Measurements from ENCODE around the gene PI4KB. TPM values are rescaled to one million over a fixed set of nuclear protein-coding genes. Genes with fewer than 3 reads are reported as not detected.
A peak's percentile ranks its signal among the peaks of the same experiment; 100 is the strongest.

The PI4KB gene
- total RNA-seq, 1 experiment from 2014 or later, result 45.1 TPM

DNA sequence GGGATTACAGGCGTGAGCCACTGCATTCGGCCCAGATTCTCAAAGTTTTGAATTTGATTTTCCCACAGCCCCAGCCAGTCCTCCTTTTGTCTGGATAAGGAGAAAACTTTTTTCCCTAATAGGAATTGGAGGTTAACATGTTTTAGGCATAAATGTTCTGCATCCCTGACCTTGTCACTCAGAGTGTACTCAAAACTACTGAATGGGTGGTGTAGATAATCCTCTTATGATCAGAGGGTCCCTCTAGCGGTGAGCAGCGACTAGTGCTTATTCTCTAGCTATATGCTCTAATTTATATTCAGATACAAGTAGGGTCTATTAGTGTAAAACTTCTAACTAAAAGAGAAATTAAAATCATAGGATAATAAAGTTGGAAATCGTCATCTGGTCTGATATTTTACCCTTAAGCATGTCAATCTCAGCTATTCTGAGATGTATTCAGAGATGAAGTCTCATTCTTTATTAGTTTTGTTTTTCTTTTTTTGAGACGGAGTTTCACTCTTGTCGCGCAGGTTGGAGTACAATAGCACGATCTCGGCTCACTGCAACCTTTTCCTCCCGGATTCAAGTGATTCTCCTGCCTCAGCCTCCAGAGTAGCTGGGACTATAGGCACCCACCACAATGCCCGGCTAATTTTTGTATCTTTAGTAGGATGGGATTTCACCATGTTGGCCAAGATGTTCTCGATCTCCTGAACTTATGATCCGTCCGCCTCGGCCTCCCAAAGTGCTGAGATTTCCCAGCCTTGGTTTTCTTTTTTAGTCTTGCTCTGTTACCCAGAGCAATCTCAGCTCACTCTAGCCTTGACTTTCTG is 75.4 kb downstream of the PI4KB start:
- Histone ChIP-seq H2AFZ (ENCODE audit: low read depth, low read length, poor library complexity, severe bottlenecking) (no peak overlapping the region), H4K20me1 (ENCODE audit: insufficient read depth) (no peaks in the 10 kb centered on the region), H3K9ac (ENCODE audit: low read length) (no peak overlapping the region), H3K9me2 (ENCODE audit: insufficient read depth) (no peaks in the 10 kb centered on the region), H3K4me2 (ENCODE audit: low read length) (no peak overlapping the region), H3K79me2 (ENCODE audit: insufficient read depth, low read length) (peaks cover 22% of the 10 kb centered on the region), H3K9me3 (ENCODE audit: control insufficient read depth in 1 of 2, insufficient read depth in 1 of 2, low read depth in 1 of 2, low read length in 2 of 2) (no peaks in the 10 kb centered on the region), H3K27ac (ENCODE audit: low read depth, low read length) (no peak overlapping the region), H3K4me1 (ENCODE audit: control insufficient read depth in 1 of 2, insufficient read depth in 2 of 2, low read length in 2 of 2) (peaks cover 7 to 12% of the 10 kb centered on the region in 2 experiments; a peak in 3 of 4 replicates), H3K27me3 (ENCODE audit: insufficient read depth, low read length) (no peaks in the 10 kb centered on the region), H3K36me3 (ENCODE audit: control insufficient read depth in 1 of 2, insufficient read depth in 2 of 2, low read length in 2 of 2) (peaks cover 20 to 27% of the 10 kb centered on the region in 2 experiments; a peak in 3 of 4 replicates), H3K4me3 (replicated peaks in 1 of 2; ENCODE audit: low read depth in 1 of 2, low read length in 2 of 2) (no peak overlapping the region)
- TF ChIP-seq RAD21 (IDR thresholded peaks at IDR 0.05; ENCODE audit: low read depth) (peak; percentile 77), JUND (IDR thresholded peaks at IDR 0.05) (no peak)
- TF ChIP-seq, protein P1, sequence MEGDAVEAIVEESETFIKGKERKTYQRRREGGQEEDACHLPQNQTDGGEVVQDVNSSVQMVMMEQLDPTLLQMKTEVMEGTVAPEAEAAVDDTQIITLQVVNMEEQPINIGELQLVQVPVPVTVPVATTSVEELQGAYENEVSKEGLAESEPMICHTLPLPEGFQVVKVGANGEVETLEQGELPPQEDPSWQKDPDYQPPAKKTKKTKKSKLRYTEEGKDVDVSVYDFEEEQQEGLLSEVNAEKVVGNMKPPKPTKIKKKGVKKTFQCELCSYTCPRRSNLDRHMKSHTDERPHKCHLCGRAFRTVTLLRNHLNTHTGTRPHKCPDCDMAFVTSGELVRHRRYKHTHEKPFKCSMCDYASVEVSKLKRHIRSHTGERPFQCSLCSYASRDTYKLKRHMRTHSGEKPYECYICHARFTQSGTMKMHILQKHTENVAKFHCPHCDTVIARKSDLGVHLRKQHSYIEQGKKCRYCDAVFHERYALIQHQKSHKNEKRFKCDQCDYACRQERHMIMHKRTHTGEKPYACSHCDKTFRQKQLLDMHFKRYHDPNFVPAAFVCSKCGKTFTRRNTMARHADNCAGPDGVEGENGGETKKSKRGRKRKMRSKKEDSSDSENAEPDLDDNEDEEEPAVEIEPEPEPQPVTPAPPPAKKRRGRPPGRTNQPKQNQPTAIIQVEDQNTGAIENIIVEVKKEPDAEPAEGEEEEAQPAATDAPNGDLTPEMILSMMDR (IDR thresholded peaks at IDR 0.05 in 2 of 3, conservative IDR thresholded peaks at IDR 0.05 in 1 of 3; ENCODE audit: borderline replicate concordance in 1 of 3, insufficient read depth in 1 of 3, low read depth in 2 of 3, low read length in 2 of 3), result peak; percentile 72 to 91 (median 84); a peak in 5 of 6 replicates
- POLR2A ChIA-PET, result interaction anchor here (0.9 to 1.0 kb wide), 3 partner anchors 30 to 62 kb away, joined by 3 to 4 read pairs (median 4); partner anchors contain the start of gene VPS72
- peak; percentile 63 for ATAC-seq
- CTCF ChIA-PET, result interaction anchor here (0.6 to 2.1 kb wide), 14 partner anchors 9 to 584 kb away, joined by 3 to 20 read pairs (median 5); partner anchors contain the start of gene GABPB2
- peak; percentile 60 for DNase-seq (ENCODE audit: low read depth, low spot score)
- BruUV-seq (replicated peaks), result no TSS peak
- RAD21 ChIA-PET (ENCODE audit: low non-redundant PET in 1 of 2, low total read pairs in 2 of 2, uncharacterized antibody in 2 of 2, unreplicated experiment in 2 of 2), result interaction anchor here (0.5 to 1.2 kb wide), 4 partner anchors 56 to 152 kb away, joined by 3 to 4 read pairs (median 4); partner anchors contain the start of gene VPS72 (in 1 of the 2)
- intact Hi-C loops (cut with micrococcal nuclease), result loop anchor here (1.0 kb wide), 1 partner anchor 56 kb away; no protein-coding TSS in a partner anchor

DNA sequence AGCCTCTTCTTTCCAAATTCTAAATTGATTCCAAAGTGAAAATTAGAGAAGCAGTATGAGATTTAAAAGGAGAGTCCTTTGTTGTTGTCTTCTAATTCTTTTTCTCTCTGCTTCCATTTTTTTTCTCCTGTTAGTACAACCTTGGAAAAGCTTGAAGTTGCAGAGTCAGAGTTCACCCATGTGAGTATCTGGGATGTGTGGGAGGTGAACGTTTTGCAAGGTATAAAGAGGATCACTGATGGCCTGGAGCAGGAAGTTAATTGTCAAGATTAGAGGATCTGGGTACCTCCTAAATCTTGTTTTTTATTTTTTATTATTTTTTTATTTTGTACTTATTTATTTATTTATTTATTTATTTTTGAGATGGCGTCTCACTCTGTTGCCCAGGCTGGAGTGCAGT is 80.4 kb downstream of the PI4KB start:
- Histone ChIP-seq H3K27me3 (ENCODE audit: insufficient read depth, low read length) (no peaks in the 10 kb centered on the region), H3K9ac (ENCODE audit: low read length) (no peak overlapping the region), H3K9me3 (ENCODE audit: control insufficient read depth in 1 of 2, insufficient read depth in 1 of 2, low read depth in 1 of 2, low read length in 2 of 2) (no peaks in the 10 kb centered on the region), H3K36me3 (ENCODE audit: control insufficient read depth in 1 of 2, insufficient read depth in 2 of 2, low read length in 2 of 2) (peaks cover 58 to 67% of the 10 kb centered on the region in 2 experiments), H3K4me3 (replicated peaks in 1 of 2; ENCODE audit: low read depth in 1 of 2, low read length in 2 of 2) (no peak overlapping the region), H4K20me1 (ENCODE audit: insufficient read depth) (no peaks in the 10 kb centered on the region), H3K79me2 (ENCODE audit: insufficient read depth, low read length) (peaks cover 5% of the 10 kb centered on the region; the same call in 1 of the 2 replicates), H3K4me2 (ENCODE audit: low read length) (no peak overlapping the region), H3K4me1 (ENCODE audit: control insufficient read depth in 1 of 2, insufficient read depth in 2 of 2, low read length in 2 of 2) (no peaks in the 10 kb centered on the region), H3K27ac (ENCODE audit: low read depth, low read length) (no peak overlapping the region), H2AFZ (ENCODE audit: low read depth, low read length, poor library complexity, severe bottlenecking) (no peak overlapping the region), H3K9me2 (ENCODE audit: insufficient read depth) (no peaks in the 10 kb centered on the region)
- DNase-seq (ENCODE audit: low read depth, low spot score) (no peak), ATAC-seq (no peak)
- RAD21 ChIA-PET (ENCODE audit: low non-redundant PET in 1 of 2, low total read pairs in 2 of 2, uncharacterized antibody in 2 of 2, unreplicated experiment in 2 of 2), result no interaction called here
- POLR2A ChIA-PET, result no interaction called here
- TF ChIP-seq TCF7L2 (IDR thresholded peaks at IDR 0.05; ENCODE audit: borderline replicate concordance, extremely low read depth, insufficient read depth, insufficient read length) (no peak), EZH2phosphoT487 (IDR thresholded peaks at IDR 0.05; ENCODE audit: borderline replicate concordance) (no peak), JUND (IDR thresholded peaks at IDR 0.05) (no peak)
- TF ChIP-seq, protein P2, sequence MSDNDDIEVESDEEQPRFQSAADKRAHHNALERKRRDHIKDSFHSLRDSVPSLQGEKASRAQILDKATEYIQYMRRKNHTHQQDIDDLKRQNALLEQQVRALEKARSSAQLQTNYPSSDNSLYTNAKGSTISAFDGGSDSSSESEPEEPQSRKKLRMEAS (IDR thresholded peaks at IDR 0.05), result no peak
- CTCF ChIA-PET, result no interaction called here
- intact Hi-C loops (cut with micrococcal nuclease), result loop anchor here (10.0 kb wide), 1 partner anchor 222 kb away; no protein-coding TSS in a partner anchor
- no TSS peak for BruUV-seq (replicated peaks)

Data from HCT116 (cell line).